Stomach (tissue), 9 donors: ENCODE data around the gene MPHOSPH8. TPM values are rescaled to one million over a fixed set of nuclear protein-coding genes. Genes with fewer than 3 reads are reported as not detected.

ENCODE experiments used
- DNase-seq, 2 donors: peaks; one replicate each; pipeline versions ENCODE4 v3.0.0 to v3.0.0-alpha.2; 2013 to 2019
- H3K27ac ChIP-seq, 5 donors: fragments of 200-600 bp in 4 of 5; sonication (generic) in 4 of 5; one replicate each; pipeline ENCODE4 v1.5.1; 2013 to 2019; ENCODE audit warnings: mild to moderate bottlenecking in 1 of 5, moderate library complexity in 1 of 5
- H3K27me3 ChIP-seq, 3 donors: fragments of 200-600 bp; sonication (generic); one replicate each; pipeline ENCODE4 v1.5.1; 2017 to 2019; ENCODE audit warnings: mixed run types in 1 of 3
- H3K36me3 ChIP-seq, 4 donors: fragments of 200-600 bp; sonication (generic); 1 replicate in 3 of 4; 2 replicates in 1 of 4; pipeline ENCODE4 v1.5.1; 2016 to 2019
- H3K4me1 ChIP-seq, 4 donors: fragments of 200-600 bp; sonication (generic); one replicate each; pipeline ENCODE4 v1.5.1; 2016 to 2019
- H3K4me3 ChIP-seq, 4 donors: fragments of 200-600 bp; sonication (generic) in 3 of 4; one replicate each; pipeline ENCODE4 v1.5.1; 2016 to 2019; ENCODE audit warnings: mild to moderate bottlenecking in 1 of 4
- H3K9me3 ChIP-seq, 4 donors: fragments of 200-600 bp; sonication (generic); one replicate each; pipeline ENCODE4 v1.5.1; 2016 to 2019
- CTCF ChIP-seq, 7 experiments: fragments of 450-650 bp in 4 of 7; fragments of 200-600 bp in 3 of 7; sonication (generic) in 3 of 7; IDR thresholded peaks; one replicate each; pipeline ENCODE4 v1.5.1; 2016 to 2019; ENCODE audit warnings: antibody characterized with exemption in 7 of 7, control low read depth in 2 of 7, mild to moderate bottlenecking in 1 of 7
- EP300 ChIP-seq: sonication (generic); formaldehyde crosslinking; IDR thresholded peaks from one replicate; pipeline ENCODE4 v1.6.1; 2017; ENCODE audit warnings: antibody characterized with exemption
- POLR2A ChIP-seq, 4 donors: fragments of 450-650 bp; IDR thresholded peaks; one replicate each; pipeline ENCODE4 v1.6.1; 2016; ENCODE audit warnings: antibody characterized with exemption in 4 of 4, control low read depth in 2 of 4, mild to moderate bottlenecking in 1 of 4, moderate library complexity in 1 of 4
- POLR2AphosphoS5 ChIP-seq, 3 donors: sonication (generic); formaldehyde crosslinking; IDR thresholded peaks; one replicate each; pipeline ENCODE4 v1.6.1; 2016; ENCODE audit warnings: antibody characterized with exemption in 3 of 3
- WGBS, 5 donors: extraction: QIAGEN DNeasy Blood & Tissue Kit in 3 of 5; methylation state at CpG; one replicate each; pipeline versions ENCODE4 v1.1.5 to v1.1.7; 2013 to 2018; 5-methylcytosine and 5-hydroxymethylcytosine counted together
- intact Hi-C: fragments of 100-400 bp; cut with DNase I; formaldehyde crosslinking; loops from one replicate; pipeline ENCODE4 v1.15.1; 2023; ENCODE audit warnings: low total_unique reads
- polyA plus RNA-seq, 3 donors: library from polyadenylated mRNA; stranded (reverse); fragments of 200-250 nt; gene quantifications; one replicate each; pipeline ENCODE4 v1.2.3, GENCODE V29; 2013
- total RNA-seq, 5 donors: library from RNA; depleted of rRNA; stranded (reverse); fragments of >200 nt; gene quantifications; one replicate each; pipeline versions ENCODE4 v1.1.0 to v1.2.3, GENCODE V29; 2014 to 2016
- donor health status: healthy with polysubstance abuse.
- donor health status: Bipolar disorder and iron deficiency.
- donor health status: healthy.

Gene MPHOSPH8
- total and polyA plus RNA-seq, 8 donors, result 15.1 to 69.2 (median 26.1) TPM

- WGBS, 5 donors, result 76 to 88% (median 83%) methylated on average over 14 of the region's 14 CpGs
- no peak for DNase-seq
These were observed 32.0 kb downstream of the MPHOSPH8 start for GRCh38 chr13:19665427-19665859.

GRCh38 chr13:19668778-19669177, 35.3 kb downstream of the MPHOSPH8 start:
- WGBS, 5 donors, result 88 to 90% (median 88%) methylated on average over 9 of the region's 9 CpGs
- intact Hi-C loops, result no loop called here
- H3K9me3 ChIP-seq, result no peaks in the 10 kb centered on the region
- H3K4me3 ChIP-seq, result no peak overlapping the region
- TF ChIP-seq CTCF (IDR thresholded peaks at IDR 0.05) (no peak), EP300 (no peak), POLR2AphosphoS5 (IDR thresholded peaks at IDR 0.05) (no peak), POLR2A (IDR thresholded peaks at IDR 0.05) (no peak)
- no peaks in the 10 kb centered on the region for H3K27me3 ChIP-seq
- no peak overlapping the region for H3K27ac ChIP-seq
- DNase-seq, result no peak
- peaks cover 47 to 100% (median 97%) of the 10 kb centered on the region in 4 donors for H3K36me3 ChIP-seq
- H3K4me1 ChIP-seq, result peaks cover 0 to 4% (median under 1%) of the 10 kb centered on the region in 4 donors

More at GRCh38 chr13:19665427-19665859, 32.0 kb downstream of the MPHOSPH8 start:
- Histone ChIP-seq H3K36me3 (peaks cover 59 to 100% (median 100%) of the 10 kb centered on the region in 4 donors), H3K27me3 (no peaks in the 10 kb centered on the region), H3K27ac (no peak overlapping the region), H3K9me3 (no peaks in the 10 kb centered on the region), H3K4me1 (no peaks in the 10 kb centered on the region), H3K4me3 (no peak overlapping the region)
- intact Hi-C loops, result no loop called here
- TF ChIP-seq CTCF (IDR thresholded peaks at IDR 0.05) (no peak), EP300 (no peak), POLR2A (IDR thresholded peaks at IDR 0.05) (no peak), POLR2AphosphoS5 (IDR thresholded peaks at IDR 0.05) (no peak)

DNA sequence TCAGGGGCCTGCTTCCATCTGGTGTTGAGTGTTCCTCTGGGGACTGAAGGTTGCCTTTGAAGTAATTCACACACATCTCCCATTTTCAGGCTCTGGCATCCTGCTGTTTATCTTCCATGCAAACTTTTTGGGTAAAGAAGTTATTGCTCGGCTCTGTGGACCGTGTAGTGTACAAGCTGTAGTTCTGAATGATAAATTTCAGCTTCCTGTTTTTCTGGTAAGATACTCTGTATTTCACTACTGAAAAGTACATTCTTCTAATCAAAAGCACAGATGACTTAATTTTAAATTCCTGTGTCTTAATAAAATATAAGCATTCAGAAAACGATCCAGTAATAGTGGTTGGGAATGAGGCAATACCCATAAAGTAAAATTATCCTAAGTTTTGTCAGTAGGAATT, 36.7 kb downstream of the MPHOSPH8 start:
- no peak for TF ChIP-seq CTCF (IDR thresholded peaks at IDR 0.05)
- no peak for TF ChIP-seq POLR2A (IDR thresholded peaks at IDR 0.05)
- TF ChIP-seq EP300, result no peak
- TF ChIP-seq POLR2AphosphoS5 (IDR thresholded peaks at IDR 0.05), result no peak
- H3K36me3 ChIP-seq, result peaks cover 41 to 100% (median 97%) of the 10 kb centered on the region in 4 donors

GRCh38 chr13:19672990-19673389, 39.5 kb downstream of the MPHOSPH8 start:
- H3K9me3 ChIP-seq, result no peaks in the 10 kb centered on the region
- H3K4me1 ChIP-seq, result peaks cover 0 to 16% (median 5%) of the 10 kb centered on the region in 4 donors
- TF ChIP-seq POLR2AphosphoS5 (IDR thresholded peaks at IDR 0.05) (no peak), POLR2A (IDR thresholded peaks at IDR 0.05) (no peak), EP300 (no peak)
- H3K27ac ChIP-seq, result no peak overlapping the region
- intact Hi-C loops, result no loop called here
- H3K27me3 ChIP-seq, result no peaks in the 10 kb centered on the region
- DNase-seq, result no peak
- no peak overlapping the region for H3K4me3 ChIP-seq
- WGBS, 5 donors, result 60 to 70% (median 66%) methylated on average over 5 of the region's 5 CpGs
- peaks cover 45 to 95% (median 87%) of the 10 kb centered on the region in 4 donors for H3K36me3 ChIP-seq

More for the DNA sequence above, 36.7 kb downstream of the MPHOSPH8 start:
- H3K4me1 ChIP-seq, result peaks cover 0 to 16% (median 5%) of the 10 kb centered on the region in 4 donors
- no peak for DNase-seq
- WGBS, 5 donors, result 57 to 75% (median 67%) methylated on average over 3 of the region's 3 CpGs
- H3K9me3 ChIP-seq, result no peaks in the 10 kb centered on the region
- no peak overlapping the region for H3K4me3 ChIP-seq
- intact Hi-C loops, result no loop called here
- H3K27ac ChIP-seq, result no peak overlapping the region
- no peaks in the 10 kb centered on the region for H3K27me3 ChIP-seq
